NCI-H2196 treated with DMSO at 0.1 percent for 48 hours (cell line): ENCODE measurements around the gene E2F6.

ENCODE experiments used
- DNase-seq: peaks from one replicate; lab custom pipeline; 2025; ENCODE audit not compliant: unreplicated experiment; lab: John Stamatoyannopoulos, UW

Gene E2F6

GRCh38 chr2:11458753-11459152, 7.2 kb downstream of the E2F6 start:
- no peak for DNase-seq

GRCh38 chr2:11457935-11458334, 8.0 kb downstream of the E2F6 start:
- no peak for DNase-seq

- DNase-seq, result no peak
These were observed 9.7 kb downstream of the E2F6 start for GRCh38 chr2:11456251-11456650.

- DNase-seq, result no peak
These were observed 11.1 kb downstream of the E2F6 start for GRCh38 chr2:11454824-11455223.

DNA sequence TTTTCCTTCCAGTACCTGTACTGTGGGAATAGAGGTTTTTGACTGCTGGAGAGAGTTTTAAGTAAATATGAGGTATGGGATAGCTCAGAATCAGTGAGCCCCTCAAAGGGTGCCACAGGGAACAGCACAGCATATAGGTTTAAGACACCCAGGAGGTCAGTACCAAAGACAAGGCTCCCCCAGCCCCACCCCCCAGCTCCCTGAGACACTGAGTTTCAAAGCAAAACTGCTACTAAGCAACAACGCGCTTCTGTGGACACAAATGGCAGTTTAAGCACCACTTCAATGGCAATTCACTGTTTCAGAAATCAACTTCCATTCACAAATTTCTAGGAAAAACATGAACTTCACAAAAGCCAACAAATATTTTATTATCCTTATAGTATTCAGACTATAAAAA, 15.2 kb downstream of the E2F6 start:
- no peak for DNase-seq

- DNase-seq, result peak; percentile 1
These were observed 19.2 kb downstream of the E2F6 start for GRCh38 chr2:11446733-11447248.

DNA sequence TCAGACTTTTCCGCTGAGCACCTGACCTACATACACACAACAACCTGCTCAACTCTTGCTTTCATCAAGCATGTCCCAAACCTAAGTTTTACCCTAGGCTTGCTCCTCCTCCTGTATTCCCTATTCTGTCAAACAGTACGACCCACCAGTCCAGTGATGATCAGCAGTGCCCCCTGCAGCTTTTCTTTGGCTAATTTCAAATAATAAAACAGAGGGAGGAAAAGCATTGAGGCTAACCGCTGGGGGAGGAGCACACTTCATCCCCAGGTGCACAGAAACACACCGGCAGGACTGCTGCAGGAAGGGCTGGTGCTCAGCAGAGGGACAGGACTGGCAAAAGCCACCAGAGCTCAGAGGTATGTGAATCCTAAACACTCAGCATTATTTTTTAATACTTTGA, 21.2 kb downstream of the E2F6 start:
- DNase-seq, result no peak

DNA sequence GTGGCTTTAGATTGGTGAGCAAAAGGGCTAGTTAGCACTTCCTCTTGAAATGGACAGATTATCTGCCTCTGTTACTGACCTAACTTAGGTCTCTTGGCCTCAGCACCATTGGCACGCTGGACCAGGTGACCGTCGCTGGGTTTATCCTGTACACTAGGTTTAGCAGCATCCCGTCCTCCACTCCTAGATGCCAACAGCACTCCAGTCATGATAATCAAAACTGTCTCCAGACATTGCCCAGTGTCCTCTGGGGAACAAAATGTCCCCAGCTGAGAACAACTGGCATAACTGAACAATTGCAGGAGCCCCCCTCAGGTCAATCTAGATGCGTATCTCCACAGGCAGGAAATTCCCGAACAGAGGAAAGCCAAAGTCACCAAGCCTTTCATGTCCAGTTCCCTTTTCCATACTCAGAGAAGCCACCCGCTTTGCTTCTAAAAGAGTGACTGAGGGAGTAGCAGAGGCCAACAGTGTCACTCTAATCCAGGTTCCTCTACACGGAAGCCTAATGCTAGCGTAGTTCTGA, 27.3 kb downstream of the E2F6 start:
- DNase-seq, result no peak

DNA sequence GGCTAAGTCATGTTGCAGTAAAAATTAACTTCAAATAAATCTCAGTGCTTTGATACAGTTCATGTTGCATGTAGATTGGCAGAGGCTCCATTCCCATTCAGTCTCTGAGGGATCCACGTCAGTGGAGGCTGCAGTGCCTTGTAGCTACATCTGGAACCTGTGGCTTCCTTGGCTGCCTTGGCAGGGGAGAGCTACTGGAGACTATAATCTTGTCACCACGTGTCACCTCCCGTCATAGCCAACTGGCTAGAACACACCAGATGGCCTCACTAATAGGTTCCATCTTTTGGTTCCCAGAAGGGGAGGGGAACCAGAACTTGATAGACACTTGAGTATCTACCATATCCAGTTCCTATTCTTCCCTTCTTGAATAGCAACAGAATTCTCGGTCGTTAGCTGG, 28.4 kb downstream of the E2F6 start:
- no peak for DNase-seq

- no peak for DNase-seq
These were observed 30.9 kb downstream of the E2F6 start for GRCh38 chr2:11435036-11435435.

DNA sequence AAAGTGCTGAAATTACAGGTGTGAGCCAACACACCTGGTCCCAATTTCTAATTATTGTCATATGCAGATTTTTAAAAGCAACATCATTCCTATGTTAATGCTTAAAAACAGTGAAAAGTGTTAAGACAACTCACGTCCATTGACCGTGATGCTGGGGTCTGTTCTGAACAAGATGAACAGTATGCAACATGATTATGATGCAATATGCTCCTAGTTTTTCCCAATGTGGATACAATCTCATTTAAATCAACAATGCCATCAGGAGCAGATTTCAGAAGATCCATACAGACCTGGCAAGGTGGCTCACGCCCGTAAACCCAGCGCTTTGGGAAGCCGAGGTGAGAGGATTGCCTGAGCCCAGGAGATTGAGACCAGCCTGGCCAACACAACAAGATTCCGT, 31.5 kb downstream of the E2F6 start:
- no peak for DNase-seq

DNA sequence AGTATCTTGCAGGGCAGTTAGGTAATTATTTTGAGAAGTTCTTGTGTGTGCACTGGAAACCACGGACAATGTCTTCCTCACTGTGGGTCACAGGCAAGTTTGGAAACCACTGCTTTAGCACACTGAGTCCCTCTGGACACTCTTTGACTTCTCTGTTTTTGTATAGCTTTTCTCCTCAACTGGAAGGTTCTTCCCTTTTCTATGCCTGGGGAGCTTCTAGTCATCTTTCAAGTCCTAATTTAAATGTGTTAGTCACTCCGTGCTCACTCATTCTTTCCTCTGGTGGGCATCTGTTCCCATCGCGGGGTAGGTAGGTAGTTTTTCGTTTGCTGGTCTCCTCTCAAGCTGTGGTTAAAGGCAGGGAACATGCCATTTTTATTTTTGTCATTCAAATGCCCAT, 32.1 kb downstream of the E2F6 start:
- no peak for DNase-seq

DNA sequence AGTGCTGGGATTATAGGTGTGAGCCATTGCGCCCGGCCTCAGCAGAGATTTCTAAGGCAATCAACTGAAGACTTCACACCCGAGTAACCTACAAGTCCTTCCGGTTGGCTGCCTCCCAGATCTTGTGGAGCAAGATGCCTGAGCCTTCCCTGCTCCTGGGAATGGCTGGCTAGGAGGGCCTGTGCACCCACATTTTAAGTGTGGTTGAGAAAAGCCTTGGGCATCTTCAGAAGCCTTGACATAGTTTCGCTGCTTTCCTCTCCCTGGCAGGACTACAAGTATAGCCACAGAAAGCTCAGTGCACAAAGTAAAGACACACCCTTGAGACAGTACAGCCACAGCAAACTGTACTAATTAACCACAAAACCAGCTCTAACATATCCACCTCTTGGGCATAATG, 35.2 kb downstream of the E2F6 start:
- no peak for DNase-seq

DNA sequence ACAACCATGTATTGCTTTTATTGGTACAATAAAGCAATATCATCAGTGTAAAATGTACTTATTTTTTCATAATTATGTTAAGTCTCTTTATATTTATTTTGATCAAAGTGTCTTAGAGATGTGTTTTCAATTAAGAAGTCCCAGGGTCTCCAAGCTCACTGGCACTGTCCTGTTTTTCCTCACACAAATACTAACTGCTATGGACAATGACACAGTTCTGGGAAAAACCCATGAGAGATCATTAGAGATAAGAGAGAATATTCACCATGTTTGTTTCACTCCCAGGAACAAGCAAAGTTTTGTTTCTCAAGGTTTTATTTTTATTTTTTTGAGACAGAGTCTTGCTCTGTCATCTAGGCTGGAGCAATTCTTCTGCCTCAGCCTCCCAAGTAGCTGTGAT, 38.7 kb downstream of the E2F6 start:
- DNase-seq, result no peak

- DNase-seq, result no peak
These were observed 43.0 kb downstream of the E2F6 start for GRCh38 chr2:11422901-11423435.

GRCh38 chr2:11422491-11422865, 43.5 kb downstream of the E2F6 start:
- DNase-seq, result no peak

- no peak for DNase-seq
These were observed 44.0 kb downstream of the E2F6 start for GRCh38 chr2:11421863-11422490.

DNA sequence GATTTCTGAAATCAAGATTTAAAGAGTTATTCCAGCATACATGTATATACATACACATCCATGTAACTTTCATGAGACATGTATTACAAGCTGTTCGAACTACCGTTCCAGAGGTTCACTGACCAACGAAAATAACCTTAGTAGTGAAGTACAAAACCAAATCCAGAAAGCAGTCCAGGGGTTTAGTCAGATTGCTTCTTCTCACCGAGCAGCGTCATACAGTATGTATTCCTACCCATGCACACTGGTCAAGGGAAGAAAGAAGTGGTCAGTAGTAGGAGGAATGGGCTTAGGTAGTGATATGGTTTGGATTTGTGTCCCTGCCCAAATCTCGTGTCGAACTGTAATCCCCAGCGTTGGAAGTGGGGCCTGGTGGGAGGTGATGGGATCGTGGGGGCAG, 45.3 kb downstream of the E2F6 start:
- DNase-seq, result no peak

DNA sequence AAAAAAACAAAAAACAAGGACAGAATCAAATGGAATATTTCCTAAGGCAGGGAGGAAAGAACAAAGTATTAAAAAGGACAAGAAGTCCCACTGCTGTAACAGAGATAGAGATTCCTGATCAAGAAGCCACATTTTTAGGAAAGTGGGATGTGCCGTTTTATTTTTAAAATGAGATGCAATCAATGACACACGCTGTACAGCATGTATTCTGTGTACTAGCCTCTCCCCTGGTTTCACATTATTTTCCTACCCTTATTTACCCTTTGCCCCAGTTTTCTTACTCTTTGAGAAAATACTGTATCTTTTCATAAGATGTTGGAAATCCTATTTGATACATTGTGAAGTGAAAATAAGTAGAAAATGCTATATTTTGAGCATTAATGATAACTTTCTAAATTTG, 45.8 kb downstream of the E2F6 start:
- no peak for DNase-seq

DNA sequence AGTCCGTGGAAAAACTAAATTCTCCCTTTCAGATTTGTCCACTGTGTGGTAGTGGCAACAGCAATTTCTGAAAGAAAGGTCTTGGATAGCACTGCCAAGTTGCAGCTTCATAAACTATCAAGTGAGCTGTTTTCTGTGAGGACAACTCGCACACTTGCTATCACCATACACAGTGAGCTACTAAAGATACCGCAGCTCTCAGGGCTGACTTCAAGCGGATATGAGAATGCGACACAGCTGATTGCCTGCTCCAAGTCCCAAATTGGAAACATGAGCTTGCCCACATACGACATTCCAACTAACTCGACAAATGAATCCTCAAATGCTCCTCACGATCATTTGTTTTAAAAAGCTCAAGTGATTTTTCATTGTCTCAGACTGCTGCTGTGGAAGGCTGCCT, 46.2 kb downstream of the E2F6 start:
- no peak for DNase-seq

- DNase-seq, result no peak
These were observed 47.9 kb downstream of the E2F6 start for GRCh38 chr2:11417946-11418585.

DNA sequence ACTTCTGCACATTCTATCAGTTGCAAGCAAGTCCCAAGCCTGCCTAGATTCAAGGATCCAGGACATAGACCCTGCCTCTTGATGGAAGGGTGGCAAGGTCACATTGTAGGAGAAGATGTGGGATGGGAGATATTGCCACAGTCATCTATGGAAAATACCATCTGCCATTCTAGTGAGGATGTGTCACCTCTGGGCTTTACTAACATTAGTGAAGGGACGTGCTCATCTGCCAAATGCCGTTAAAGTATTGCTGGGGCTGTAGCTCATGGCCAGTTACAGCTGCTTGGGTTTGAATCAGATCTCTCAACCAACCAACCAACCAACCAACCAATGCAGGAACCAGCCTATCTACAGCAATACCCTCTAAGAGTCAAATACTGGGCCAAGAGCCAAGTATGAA, 49.0 kb downstream of the E2F6 start:
- no peak for DNase-seq

DNA sequence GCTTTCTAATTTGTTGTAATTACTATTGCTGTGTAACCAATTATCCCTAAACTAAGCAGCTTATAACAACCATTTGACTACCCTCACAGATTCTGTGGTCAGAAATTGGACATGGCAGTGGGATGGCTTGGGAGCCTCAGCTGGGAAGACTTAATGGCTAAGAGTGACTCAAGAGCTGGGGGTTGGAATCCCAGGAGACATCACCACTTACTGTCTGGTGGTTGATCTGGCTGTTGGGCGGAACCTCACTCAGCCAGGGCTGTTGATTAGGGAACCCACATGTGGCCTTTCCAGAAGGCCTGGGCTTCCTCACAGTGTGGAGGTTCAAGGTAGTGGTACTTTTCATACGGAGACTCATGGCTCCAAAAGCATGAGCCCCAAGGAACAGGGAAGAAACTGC, 49.8 kb downstream of the E2F6 start:
- no peak for DNase-seq
